Keratinocyte (primary cell): ENCODE measurements around the gene RGS3. TPM values are rescaled to one million over a fixed set of nuclear protein-coding genes. Genes with fewer than 3 reads are reported as not detected.

Source experiments
- DNase-seq: peaks from one replicate; pipeline ENCODE4 v3.0.0-alpha.2; 2011; ENCODE audit warnings: low read depth, missing footprints, low spot score
- FAIRE-seq: peaks from 2 replicates; lab custom pipeline; 2011; peaks lifted over from hg19 to GRCh38; lab: Jason Lieb, UNC
- H2AFZ ChIP-seq: 2 replicates; pipeline ENCODE4 v1.6.0; 2012; ENCODE audit warnings: low read length, control low read depth, inconsistent platforms; ENCODE audit not compliant: control insufficient read depth
- H3K27ac ChIP-seq: 2 replicates; pipeline ENCODE4 v1.5.1; 2011; ENCODE audit warnings: low read length; ENCODE audit not compliant: control insufficient read depth, insufficient read depth
- H3K27me3 ChIP-seq: 3 replicates; pipeline ENCODE4 v1.6.0; 2011; ENCODE audit warnings: low read length; ENCODE audit not compliant: control insufficient read depth, insufficient read depth; ENCODE audit errors: extremely low read depth
- H3K36me3 ChIP-seq, 2 experiments: 2 replicates in 1 of 2; 3 replicates in 1 of 2; pipeline ENCODE4 v1.5.1; 2011; ENCODE audit warnings: low read length in 2 of 2, mild to moderate bottlenecking in 1 of 2; ENCODE audit not compliant: control insufficient read depth in 2 of 2, insufficient read depth in 2 of 2; ENCODE audit errors: extremely low read depth in 1 of 2
- H3K4me1 ChIP-seq: 3 replicates; pipeline ENCODE4 v1.5.1; 2011; ENCODE audit warnings: low read length; ENCODE audit not compliant: control insufficient read depth, insufficient read depth; ENCODE audit errors: extremely low read depth
- H3K4me2 ChIP-seq: 3 replicates; pipeline ENCODE4 v1.6.0; 2011; ENCODE audit warnings: low read depth, low read length; ENCODE audit not compliant: control insufficient read depth, insufficient read depth; ENCODE audit errors: extremely low read depth
- H3K4me3 ChIP-seq, 3 experiments: fragments of 200-600 bp in 1 of 3; sonication (generic) in 1 of 3; 2 replicates in 2 of 3; 3 replicates in 1 of 3; pipeline ENCODE4 v1.5.1; 2011 to 2016; ENCODE audit warnings: low read length in 3 of 3, mild to moderate bottlenecking in 3 of 3, control low read depth in 2 of 3, inconsistent platforms in 1 of 3, low read depth in 1 of 3, mixed read lengths in 1 of 3, mixed run types in 1 of 3, moderate library complexity in 1 of 3; ENCODE audit not compliant: control insufficient read depth in 2 of 3, insufficient read depth in 2 of 3; ENCODE audit errors: extremely low read depth in 1 of 3
- H3K79me2 ChIP-seq: 2 replicates; pipeline ENCODE4 v1.6.0; 2012; ENCODE audit warnings: low read length; ENCODE audit not compliant: control insufficient read depth, insufficient read depth
- H3K9ac ChIP-seq: 3 replicates; pipeline ENCODE4 v1.6.0; 2011; ENCODE audit warnings: low read length; ENCODE audit not compliant: control insufficient read depth, insufficient read depth; ENCODE audit errors: extremely low read depth
- H3K9me1 ChIP-seq: 3 replicates; pipeline ENCODE4 v1.6.0; 2011; ENCODE audit warnings: low read length; ENCODE audit not compliant: control insufficient read depth, insufficient read depth; ENCODE audit errors: extremely low read depth
- H3K9me3 ChIP-seq: 2 replicates; pipeline ENCODE4 v1.5.1; 2012; ENCODE audit warnings: low read depth, low read length; ENCODE audit not compliant: control insufficient read depth
- H4K20me1 ChIP-seq: 3 replicates; pipeline ENCODE4 v1.6.0; 2011; ENCODE audit warnings: low read length; ENCODE audit not compliant: control insufficient read depth, insufficient read depth; ENCODE audit errors: extremely low read depth
- CTCF ChIP-seq, 3 experiments: IDR thresholded peaks in 1 of 3; conservative IDR thresholded peaks in 1 of 3; optimal IDR thresholded peaks in 1 of 3; 2 replicates in 2 of 3; 3 replicates in 1 of 3; pipeline versions ENCODE3 to v1.5.1; 2011; ENCODE audit warnings: low read length in 3 of 3, mild to moderate bottlenecking in 3 of 3, moderate library complexity in 2 of 3, control low read depth in 1 of 3, inconsistent platforms in 1 of 3; ENCODE audit not compliant: insufficient read depth in 2 of 3; ENCODE audit errors: extremely low read depth in 1 of 3
- EZH2 ChIP-seq: IDR thresholded peaks from one replicate; pipeline ENCODE4 v1.6.1; 2012; ENCODE audit warnings: inconsistent platforms, mild to moderate bottlenecking, low read length, moderate library complexity
- dilution Hi-C: fragments of 300-500 bp; cut with MboI; formaldehyde crosslinking; loops from one replicate; pipeline ENCODE4 v1.7.0; 2020; ENCODE audit warnings: low sequenced_read_pairs; ENCODE audit not compliant: extremely low pct_ligation_motif_present
- polyA plus RNA-seq, 5 experiments: library from polyadenylated mRNA; depleted of rRNA in 3 of 5; stranded (reverse) in 3 of 5; stranded (forward) in 1 of 5; unstranded in 1 of 5; fragments of >200 nt; gene quantifications; 1 replicate in 1 of 5; 2 replicates in 3 of 5; 3 replicates in 1 of 5; pipeline versions ENCODE4 v1.2.1 to v1.2.3, GENCODE V29; 2011 to 2012; ENCODE audit warnings: missing spikeins in 2 of 5, low read depth in 1 of 5, low replicate concordance in 1 of 5

The RGS3 gene
- polyA plus RNA-seq, 1 donor (not counting 4 experiments of a cell fraction or from before 2014, with no cell fraction given), result 19.6 TPM

- no peak overlapping the region for H3K9ac ChIP-seq
- FAIRE-seq, result no peak
Measured at GRCh38 chr9:113577525-113578261, 114.2 kb downstream of the RGS3 start.

GRCh38 chr9:113578279-113578865 is 114.8 kb downstream of the RGS3 start:
- Histone ChIP-seq H3K36me3 (peaks cover 1 to 9% of the 10 kb centered on the region in 2 experiments), H3K4me3 (no peak overlapping the region), H3K4me2 (peak overlapping the region; percentile 45), H3K9me3 (no peaks in the 10 kb centered on the region), H3K9me1 (peaks cover 10% of the 10 kb centered on the region), H2AFZ (no peak overlapping the region), H3K79me2 (peaks cover 13% of the 10 kb centered on the region), H3K27me3 (no peaks in the 10 kb centered on the region), H3K27ac (peak overlapping the region; percentile 31), H3K4me1 (peaks cover 79% of the 10 kb centered on the region), H4K20me1 (peaks cover 2% of the 10 kb centered on the region), H3K9ac (no peak overlapping the region)
- FAIRE-seq (no peak), DNase-seq (no peak)
- TF ChIP-seq EZH2 (no peak), CTCF (optimal IDR thresholded peaks at IDR 0.05 in 1 of 3, IDR thresholded peaks at IDR 0.05 in 1 of 3, conservative IDR thresholded peaks at IDR 0.05 in 1 of 3; ENCODE audit: extremely low read depth in 1 of 3, insufficient read depth in 2 of 3, low read length in 3 of 3) (peak in 1 of 3 experiments; percentile 13)
- dilution Hi-C loops, result no loop called here

More at GRCh38 chr9:113577525-113578261, 114.2 kb downstream of the RGS3 start:
- dilution Hi-C loops, result no loop called here
- Histone ChIP-seq H4K20me1 (peaks cover 2% of the 10 kb centered on the region), H3K9me1 (peaks cover 10% of the 10 kb centered on the region), H3K4me1 (peaks cover 78% of the 10 kb centered on the region), H3K79me2 (peaks cover 20% of the 10 kb centered on the region), H3K9me3 (no peaks in the 10 kb centered on the region), H2AFZ (no peak overlapping the region), H3K27me3 (no peaks in the 10 kb centered on the region), H3K4me2 (peak overlapping the region; percentile 45), H3K27ac (peak overlapping the region; percentile 31), H3K4me3 (no peak overlapping the region), H3K36me3 (peaks cover 0 to 3% of the 10 kb centered on the region in 2 experiments)
- no peak for DNase-seq
- TF ChIP-seq EZH2, result no peak
- TF ChIP-seq CTCF (optimal IDR thresholded peaks at IDR 0.05 in 1 of 3, IDR thresholded peaks at IDR 0.05 in 1 of 3, conservative IDR thresholded peaks at IDR 0.05 in 1 of 3; ENCODE audit: extremely low read depth in 1 of 3, insufficient read depth in 2 of 3, low read length in 3 of 3), result no peak
